Measurements from ENCODE around the gene PRAMEF12. TPM values are rescaled to one million over a fixed set of nuclear protein-coding genes. Genes with fewer than 3 reads are reported as not detected.

The PRAMEF12 gene
- total RNA-seq, 1 experiment from 2014 or later = not detected

DNA sequence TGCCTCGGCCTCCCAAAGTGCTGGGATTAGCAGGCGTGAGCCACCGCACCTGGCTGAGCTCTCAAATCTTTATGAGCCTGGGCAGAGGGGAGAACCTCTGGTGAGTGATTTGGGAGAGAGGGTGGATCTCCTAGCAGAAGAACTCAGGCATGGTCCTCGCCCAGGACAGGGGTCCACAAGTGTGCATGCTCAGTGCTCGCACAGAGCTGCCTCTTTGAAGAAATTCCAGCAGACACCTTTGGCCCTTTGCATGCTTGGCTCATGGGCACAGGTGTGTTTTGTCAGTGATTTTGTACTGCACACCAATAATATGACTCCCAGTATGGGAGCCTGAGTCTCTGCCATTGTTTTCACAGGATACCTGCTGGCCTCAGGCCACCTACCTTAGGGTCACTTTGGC is 11.8 kb upstream of the PRAMEF12 start:
- ChIA-PET POLR2A (ENCODE audit: low non-redundant PET) (no interaction called here), CTCF (no interaction called here)
- intact Hi-C loops (cut with micrococcal nuclease; ENCODE audit: unreplicated experiment) = no loop called here
- TF ChIP-seq EZH2 (IDR thresholded peaks at IDR 0.05; ENCODE audit: borderline replicate concordance, low read depth, low read length, poor library complexity, severe bottlenecking) (no peak), CTCF (conservative IDR thresholded peaks at IDR 0.05; ENCODE audit: low read depth, low read length) (no peak)
- no peaks in the 10 kb centered on the region for H3K36me3 ChIP-seq (ENCODE audit: insufficient read depth, low read length, poor library complexity, severe bottlenecking)
- no peaks in the 10 kb centered on the region for H3K9me3 ChIP-seq (ENCODE audit: low read depth, low read length, poor library complexity, severe bottlenecking)
- H3K4me3 ChIP-seq (ENCODE audit: low read depth, low read length, poor library complexity, severe bottlenecking) = no peak overlapping the region
- H3K4me1 ChIP-seq (ENCODE audit: insufficient read depth, low read length, poor library complexity, severe bottlenecking) = no peaks in the 10 kb centered on the region
- DNase-seq (ENCODE audit: low spot score) = no peak
- peaks cover 2% of the 10 kb centered on the region for H3K27me3 ChIP-seq (replicated peaks; ENCODE audit: insufficient read depth, low read depth, low read length, poor library complexity)
- H3K27ac ChIP-seq (ENCODE audit: low read depth, low read length, poor library complexity, severe bottlenecking) = no peak overlapping the region
- no TSS peak for BruUV-seq (replicated peaks)

- Histone ChIP-seq H3K27ac (ENCODE audit: low read depth, low read length, poor library complexity, severe bottlenecking) (no peak overlapping the region), H3K27me3 (replicated peaks; ENCODE audit: insufficient read depth, low read depth, low read length, poor library complexity) (no peaks in the 10 kb centered on the region), H3K4me1 (ENCODE audit: insufficient read depth, low read length, poor library complexity, severe bottlenecking) (no peaks in the 10 kb centered on the region), H3K4me3 (ENCODE audit: low read depth, low read length, poor library complexity, severe bottlenecking) (no peak overlapping the region), H3K36me3 (ENCODE audit: insufficient read depth, low read length, poor library complexity, severe bottlenecking) (no peaks in the 10 kb centered on the region), H3K9me3 (ENCODE audit: low read depth, low read length, poor library complexity, severe bottlenecking) (no peaks in the 10 kb centered on the region)
- no TSS peak for BruUV-seq (replicated peaks)
- no peak for TF ChIP-seq EZH2 (IDR thresholded peaks at IDR 0.05; ENCODE audit: borderline replicate concordance, low read depth, low read length, poor library complexity, severe bottlenecking)
- TF ChIP-seq CTCF (conservative IDR thresholded peaks at IDR 0.05; ENCODE audit: low read depth, low read length) = no peak
- CTCF ChIA-PET = no interaction called here
- DNase-seq (ENCODE audit: low spot score) = no peak
- intact Hi-C loops (cut with micrococcal nuclease; ENCODE audit: unreplicated experiment) = no loop called here
- POLR2A ChIA-PET (ENCODE audit: low non-redundant PET) = no interaction called here
Measured at GRCh38 chr1:12762766-12763165, 10.8 kb upstream of the PRAMEF12 start.

DNA sequence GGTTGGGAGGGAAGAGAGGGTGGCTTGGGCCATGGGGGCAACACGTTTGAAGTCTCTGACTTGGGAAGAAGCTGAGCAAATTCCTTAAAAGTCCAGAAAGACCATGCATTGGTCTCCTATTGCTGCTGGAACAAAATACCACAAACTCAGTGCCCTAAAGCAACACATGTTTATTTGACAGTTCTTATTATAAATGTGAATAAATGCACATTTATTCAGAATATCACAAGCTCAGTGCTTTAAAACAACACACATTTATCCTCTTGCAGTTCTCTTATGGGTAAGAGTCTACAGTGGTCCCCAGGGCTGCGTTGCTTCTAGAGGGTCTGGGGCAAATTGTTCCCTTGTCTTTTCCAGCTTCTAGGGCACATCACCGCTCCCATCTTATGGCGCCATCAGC is 10.1 kb upstream of the PRAMEF12 start:
- no peak for TF ChIP-seq EZH2 (IDR thresholded peaks at IDR 0.05; ENCODE audit: borderline replicate concordance, low read depth, low read length, poor library complexity, severe bottlenecking)
- TF ChIP-seq CTCF (conservative IDR thresholded peaks at IDR 0.05; ENCODE audit: low read depth, low read length) = no peak
- H3K9me3 ChIP-seq (ENCODE audit: low read depth, low read length, poor library complexity, severe bottlenecking) = no peaks in the 10 kb centered on the region
- POLR2A ChIA-PET (ENCODE audit: low non-redundant PET) = no interaction called here
- no TSS peak for BruUV-seq (replicated peaks)
- no peaks in the 10 kb centered on the region for H3K4me1 ChIP-seq (ENCODE audit: insufficient read depth, low read length, poor library complexity, severe bottlenecking)
- CTCF ChIA-PET = no interaction called here
- H3K27me3 ChIP-seq (replicated peaks; ENCODE audit: insufficient read depth, low read depth, low read length, poor library complexity) = no peaks in the 10 kb centered on the region
- H3K27ac ChIP-seq (ENCODE audit: low read depth, low read length, poor library complexity, severe bottlenecking) = no peak overlapping the region
- H3K4me3 ChIP-seq (ENCODE audit: low read depth, low read length, poor library complexity, severe bottlenecking) = no peak overlapping the region
- intact Hi-C loops (cut with micrococcal nuclease; ENCODE audit: unreplicated experiment) = no loop called here
- no peak for DNase-seq (ENCODE audit: low spot score)
- no peaks in the 10 kb centered on the region for H3K36me3 ChIP-seq (ENCODE audit: insufficient read depth, low read length, poor library complexity, severe bottlenecking)

Data from A673 (cell line).